GM08714 (cell line): ENCODE measurements around the gene MBD4.

ENCODE experiments used
- H3K4me3 ChIP-seq: fragments of 200-500 bp; sonication (Bioruptor generic); 2 replicates; pipeline ENCODE4 v1.5.1; 2014; ENCODE audit warnings: mild to moderate bottlenecking, low read length, inconsistent platforms
- ZNF274 ChIP-seq: IDR thresholded peaks from 2 replicates; pipeline ENCODE4 v1.6.1; 2012; ENCODE audit warnings: mild to moderate bottlenecking, low read depth, low read length

MBD4 gene

GRCh38 chr3:129429080-129429451, 10.7 kb downstream of the MBD4 start:
- TF ChIP-seq ZNF274 = no peak
- no peak overlapping the region for H3K4me3 ChIP-seq

GRCh38 chr3:129428376-129429079, 11.2 kb downstream of the MBD4 start, which contains the start of gene EFCAB12:
Gene EFCAB12, minus strand, starts transcription at chr3:129428636. Its CDS starts 148 bp downstream, at chr3:129428488.
- no peak for TF ChIP-seq ZNF274
- peak within 1 kb of the TSS; percentile 30; the same call in 1 of the 2 replicates for H3K4me3 ChIP-seq

DNA sequence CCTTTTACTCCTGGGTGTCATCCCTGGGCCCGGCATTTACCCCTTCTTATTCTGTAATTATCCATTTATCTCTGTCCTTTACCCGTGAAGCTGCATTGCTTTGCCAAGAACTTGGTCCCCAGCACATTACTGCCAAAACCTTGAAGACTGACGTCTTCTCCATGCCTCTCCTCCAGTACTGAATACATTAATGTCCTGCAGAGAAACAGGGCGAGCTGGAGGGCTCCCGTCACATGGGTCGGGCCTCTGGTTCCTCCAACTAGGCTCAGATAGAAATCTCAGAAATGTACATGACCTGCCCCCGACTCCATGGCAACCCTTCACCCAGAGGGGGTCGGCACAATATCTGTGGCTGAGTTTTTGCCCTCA, 11.8 kb downstream of the MBD4 start:
- TF ChIP-seq ZNF274 = no peak
- peak overlapping the region; percentile 30; the same call in 1 of the 2 replicates for H3K4me3 ChIP-seq

DNA sequence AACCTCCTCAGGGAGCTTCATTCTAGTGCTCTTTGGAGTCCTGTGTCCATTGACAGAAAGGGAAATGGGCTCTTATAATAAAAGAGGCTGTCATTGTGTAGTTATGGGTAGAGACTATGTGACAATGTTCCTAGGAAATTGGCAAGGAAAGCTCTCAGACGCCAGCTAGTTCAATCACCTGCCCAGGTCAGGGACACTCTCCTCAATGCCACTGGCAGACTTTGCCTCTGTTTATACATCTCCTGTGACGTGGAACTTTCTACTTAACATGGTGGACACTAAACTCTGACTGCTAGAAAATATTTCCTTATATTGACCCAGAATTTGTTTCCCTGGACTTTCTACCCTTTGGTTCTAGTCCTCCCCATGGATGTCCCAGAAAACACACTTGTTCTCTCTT, 14.1 kb downstream of the MBD4 start:
- no peak overlapping the region for H3K4me3 ChIP-seq
- no peak for TF ChIP-seq ZNF274

DNA sequence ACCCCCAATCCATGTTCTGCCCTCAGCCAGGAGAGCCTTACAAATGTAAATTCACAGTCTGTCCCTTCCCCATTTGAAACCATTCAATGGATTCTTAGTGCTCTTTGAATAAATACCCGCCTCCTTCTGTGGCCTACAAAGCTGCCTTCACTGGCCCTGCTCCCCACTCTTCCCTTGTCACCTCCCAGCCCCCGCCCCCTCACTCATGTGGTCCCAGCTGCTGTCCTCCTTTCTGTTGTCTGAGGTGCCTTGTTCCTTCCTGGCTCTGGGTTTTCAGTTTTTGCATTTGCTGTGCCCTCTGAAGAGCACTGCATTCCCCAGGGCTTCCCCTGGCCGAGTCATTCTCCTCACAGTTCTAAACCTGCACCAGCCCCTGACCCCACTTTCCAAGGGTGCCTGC, 14.5 kb downstream of the MBD4 start:
- no peak overlapping the region for H3K4me3 ChIP-seq

DNA sequence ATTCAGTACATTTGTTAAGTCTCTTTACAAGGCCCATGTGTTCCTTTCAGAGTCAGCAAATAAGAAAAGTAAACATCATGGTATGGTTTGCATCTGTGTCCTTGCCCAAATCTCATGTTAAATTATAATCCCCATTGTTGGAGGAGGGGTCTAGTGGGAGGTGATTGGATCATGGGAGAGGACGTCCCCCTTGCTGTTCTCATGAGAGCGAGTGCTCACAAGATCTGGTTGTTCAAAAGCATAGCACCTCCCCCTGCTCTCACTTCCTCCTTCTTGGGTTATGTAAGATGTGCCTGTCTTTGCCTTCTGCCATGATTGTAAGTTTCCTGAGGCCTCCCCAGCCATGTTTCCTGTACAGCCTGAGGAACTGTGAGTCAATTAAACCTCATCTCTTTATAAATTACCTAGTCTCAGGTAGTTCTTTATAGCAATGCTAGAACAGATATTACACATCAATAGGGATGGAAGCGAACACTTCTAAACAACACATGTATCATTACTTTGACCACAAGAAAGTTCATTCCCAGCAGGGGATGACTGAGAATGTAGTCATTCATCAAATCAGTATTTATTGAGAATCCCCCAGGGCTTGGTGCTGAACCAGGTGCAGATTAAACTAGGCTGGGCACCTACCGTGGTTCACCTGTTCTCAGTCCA, 15.4 kb downstream of the MBD4 start:
- no peak overlapping the region for H3K4me3 ChIP-seq
- TF ChIP-seq ZNF274 = no peak

More for the DNA sequence above, 14.5 kb downstream of the MBD4 start:
- no peak for TF ChIP-seq ZNF274

DNA sequence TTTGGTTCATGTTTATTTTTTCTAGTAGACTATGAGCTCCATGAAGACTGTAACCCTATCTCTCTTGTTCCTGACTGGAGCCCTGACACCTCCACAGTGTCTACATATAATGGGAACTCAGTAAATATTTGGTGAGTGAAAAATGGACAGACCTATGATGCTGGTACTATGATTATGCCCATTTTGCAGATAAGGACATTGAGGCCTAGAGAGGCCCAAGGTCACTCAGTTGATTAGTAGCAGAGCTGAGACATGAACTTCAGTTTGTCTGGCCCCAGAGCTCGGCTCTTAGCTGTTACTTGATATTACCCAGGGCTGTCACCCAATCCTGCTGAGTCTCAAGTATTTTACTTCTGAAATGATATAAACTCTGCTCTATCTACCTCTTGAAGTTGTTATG, 16.9 kb downstream of the MBD4 start:
- no peak overlapping the region for H3K4me3 ChIP-seq
- TF ChIP-seq ZNF274 = no peak

DNA sequence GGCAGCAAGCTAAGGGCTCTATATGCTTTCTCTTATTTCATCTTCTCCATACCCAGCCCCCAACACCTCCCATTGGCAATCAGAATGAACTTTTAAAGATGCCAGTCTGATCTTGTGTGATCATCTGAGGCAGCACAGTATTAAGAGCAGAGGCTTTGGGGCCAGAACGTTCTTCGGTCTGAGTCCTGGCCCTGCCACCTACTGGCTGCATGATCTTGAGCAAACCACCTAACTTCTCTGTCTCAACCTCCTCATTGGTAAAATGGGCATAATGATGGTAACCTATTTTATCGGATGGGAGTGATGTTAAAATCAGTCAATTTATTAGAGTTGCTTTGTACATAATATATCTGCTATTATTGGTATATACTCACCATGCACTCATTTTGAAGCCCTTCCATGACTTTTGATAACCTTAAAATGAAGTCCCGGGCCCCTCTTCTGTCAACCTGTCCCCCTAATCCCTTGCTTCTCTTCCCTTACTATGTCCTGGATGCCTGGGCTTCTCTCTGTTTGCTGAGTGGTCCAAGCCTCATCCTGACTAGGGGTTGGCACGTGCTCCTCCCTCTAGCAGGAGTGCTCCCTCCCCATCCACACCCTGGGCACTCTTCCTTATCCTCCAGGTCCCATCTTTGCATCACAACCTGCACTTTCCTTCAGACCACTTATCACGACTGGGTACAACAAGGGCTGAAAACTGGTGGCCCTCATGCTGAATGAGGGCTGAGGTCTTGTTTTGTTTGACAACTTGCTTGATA, 17.6 kb downstream of the MBD4 start:
- TF ChIP-seq ZNF274 = no peak
- H3K4me3 ChIP-seq = no peak overlapping the region

GRCh38 chr3:129421236-129421883, 18.4 kb downstream of the MBD4 start:
- no peak overlapping the region for H3K4me3 ChIP-seq
- TF ChIP-seq ZNF274 = no peak

- TF ChIP-seq ZNF274 = no peak
These were observed 20.3 kb downstream of the MBD4 start for GRCh38 chr3:129419476-129419875.

GRCh38 chr3:129418041-129418973, 21.4 kb downstream of the MBD4 start:
- no peak for TF ChIP-seq ZNF274
- H3K4me3 ChIP-seq = no peak overlapping the region

More at GRCh38 chr3:129419476-129419875, 20.3 kb downstream of the MBD4 start:
- no peak overlapping the region for H3K4me3 ChIP-seq

GRCh38 chr3:129417326-129417725, 22.4 kb downstream of the MBD4 start:
- H3K4me3 ChIP-seq = no peak overlapping the region
- TF ChIP-seq ZNF274 = no peak

GRCh38 chr3:129416415-129416814, 23.3 kb downstream of the MBD4 start:
- no peak overlapping the region for H3K4me3 ChIP-seq
- no peak for TF ChIP-seq ZNF274
